HCEC 1CT (cell line): Measurements from ENCODE around the gene YIPF3.
"Not testable (repeated sequence)": the region's sequence is repeated elsewhere in the genome, so short reads cannot be mapped to it uniquely, and the experiment has no call there.

Experiments used
- DNase-seq: peaks from one replicate; pipeline ENCODE4 v3.0.0-alpha.2; 2017

The YIPF3 gene

GRCh38 chr6:43516697-43517504 is at the start of gene YIPF3, which contains the start of gene POLR1C:
Gene YIPF3 (minus strand): TSS chr6:43516926. CDS start chr6:43516807, 119 bp downstream.
Gene POLR1C (plus strand): TSS chr6:43517089. CDS start chr6:43517110, 21 bp downstream.
- DNase-seq: peak; percentile 96

- DNase-seq: no peak
These were observed 42.6 kb upstream of the YIPF3 start for GRCh38 chr6:43559328-43559727.

- DNase-seq: not testable (repeated sequence)
These were observed 40.9 kb upstream of the YIPF3 start for GRCh38 chr6:43557620-43558019.

GRCh38 chr6:43547222-43547621 is 30.5 kb upstream of the YIPF3 start:
- no peak for DNase-seq

GRCh38 chr6:43544461-43544860 is 27.7 kb upstream of the YIPF3 start:
- DNase-seq: no peak

- DNase-seq: no peak
These were observed 25.2 kb upstream of the YIPF3 start for GRCh38 chr6:43541774-43542471.

GRCh38 chr6:43540507-43540906 is 23.8 kb upstream of the YIPF3 start:
- no peak for DNase-seq

GRCh38 chr6:43539409-43539808 is 22.7 kb upstream of the YIPF3 start:
- not testable (repeated sequence) for DNase-seq

GRCh38 chr6:43538986-43539385 is 22.3 kb upstream of the YIPF3 start:
- not testable (repeated sequence) for DNase-seq

- DNase-seq: no peak
These were observed 15.5 kb upstream of the YIPF3 start for GRCh38 chr6:43532201-43532600.

- DNase-seq: no peak
These were observed 7.8 kb upstream of the YIPF3 start for GRCh38 chr6:43524483-43524961.

- no peak for DNase-seq
These were observed 6.6 kb upstream of the YIPF3 start for GRCh38 chr6:43523284-43523683.

- no peak for DNase-seq
These were observed 6.0 kb upstream of the YIPF3 start for GRCh38 chr6:43522547-43523261.

- DNase-seq: no peak
These were observed 5.1 kb upstream of the YIPF3 start for GRCh38 chr6:43521836-43522235.

GRCh38 chr6:43520097-43520496 is 3.4 kb upstream of the YIPF3 start:
- DNase-seq: no peak

GRCh38 chr6:43517505-43518357 is 1.0 kb upstream of the YIPF3 start:
- peak; percentile 29 for DNase-seq

- DNase-seq: no peak
These were observed 394 bp downstream of the YIPF3 start for GRCh38 chr6:43516367-43516696.

- DNase-seq: no peak
These were observed 918 bp downstream of the YIPF3 start for GRCh38 chr6:43515808-43516207.

- DNase-seq: no peak
These were observed 4.8 kb downstream of the YIPF3 start for GRCh38 chr6:43511824-43512415.

- no peak for DNase-seq
These were observed 5.9 kb downstream of the YIPF3 start for GRCh38 chr6:43510827-43511163.

- peak; percentile 65 for DNase-seq
These were observed 6.5 kb downstream of the YIPF3 start, which contains the start of gene LRRC73 for GRCh38 chr6:43509984-43510826. Gene LRRC73 (minus strand): TSS chr6:43510346. CDS start chr6:43509785, 561 bp downstream.
